HG03442 (cell line): Measurements from ENCODE around the gene USP20.
A peak's percentile ranks its signal among the peaks of the same experiment; 100 is the strongest.

Experiments
- ATAC-seq: cut with Tn5 transposase; IDR thresholded peaks from one replicate; pipeline ENCODE4 v1.9.1; 2021; ENCODE audit warnings: mild to moderate bottlenecking, moderate library complexity; ENCODE audit not compliant: unreplicated experiment

USP20 gene

GRCh38 chr9:129874261-129875101 is 39.2 kb downstream of the USP20 start:
- ATAC-seq: no peak

- no peak for ATAC-seq
These were observed 39.9 kb downstream of the USP20 start for GRCh38 chr9:129875181-129875611.

GRCh38 chr9:129875687-129876395 is 40.6 kb downstream of the USP20 start:
- no peak for ATAC-seq

DNA sequence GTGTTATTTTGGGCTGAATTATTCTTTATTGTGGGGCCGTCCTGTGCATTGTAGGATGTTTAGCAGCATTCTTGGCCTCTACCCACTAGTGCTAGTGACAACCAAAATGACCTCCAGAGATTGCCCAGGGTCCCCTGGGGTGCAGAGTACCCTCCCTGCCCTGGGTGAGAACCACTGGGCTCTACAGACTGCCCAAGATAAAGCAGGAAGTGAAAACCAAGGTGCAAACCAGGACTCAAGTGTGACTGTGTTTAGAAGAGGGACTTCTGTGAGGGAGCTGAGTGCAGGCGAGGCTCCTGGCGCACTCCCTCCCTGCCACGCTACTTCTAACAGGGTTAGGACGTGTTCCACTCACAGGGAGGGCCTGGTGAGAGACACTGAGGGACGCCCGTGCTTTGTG is 41.6 kb downstream of the USP20 start:
- ATAC-seq: no peak

DNA sequence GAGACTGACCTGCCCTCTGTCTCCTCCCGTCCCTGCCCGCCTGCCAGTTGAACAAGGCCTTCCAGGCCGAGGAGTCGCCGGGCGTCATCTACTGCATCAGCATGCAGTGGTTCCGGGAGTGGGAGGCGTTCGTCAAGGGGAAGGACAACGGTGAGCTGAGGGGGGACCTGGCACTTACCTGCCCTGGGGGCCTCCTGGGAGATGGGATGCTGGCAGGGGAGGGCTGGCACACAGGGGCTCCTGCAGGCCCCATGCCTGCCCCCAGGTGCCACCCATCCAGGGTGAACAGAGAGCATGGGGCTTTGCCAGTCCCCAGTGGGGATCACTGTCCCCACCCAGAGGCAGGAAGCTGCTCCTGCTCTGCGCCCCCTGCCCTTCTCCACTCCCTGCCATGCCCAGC is 43.0 kb downstream of the USP20 start:
- ATAC-seq: no peak

DNA sequence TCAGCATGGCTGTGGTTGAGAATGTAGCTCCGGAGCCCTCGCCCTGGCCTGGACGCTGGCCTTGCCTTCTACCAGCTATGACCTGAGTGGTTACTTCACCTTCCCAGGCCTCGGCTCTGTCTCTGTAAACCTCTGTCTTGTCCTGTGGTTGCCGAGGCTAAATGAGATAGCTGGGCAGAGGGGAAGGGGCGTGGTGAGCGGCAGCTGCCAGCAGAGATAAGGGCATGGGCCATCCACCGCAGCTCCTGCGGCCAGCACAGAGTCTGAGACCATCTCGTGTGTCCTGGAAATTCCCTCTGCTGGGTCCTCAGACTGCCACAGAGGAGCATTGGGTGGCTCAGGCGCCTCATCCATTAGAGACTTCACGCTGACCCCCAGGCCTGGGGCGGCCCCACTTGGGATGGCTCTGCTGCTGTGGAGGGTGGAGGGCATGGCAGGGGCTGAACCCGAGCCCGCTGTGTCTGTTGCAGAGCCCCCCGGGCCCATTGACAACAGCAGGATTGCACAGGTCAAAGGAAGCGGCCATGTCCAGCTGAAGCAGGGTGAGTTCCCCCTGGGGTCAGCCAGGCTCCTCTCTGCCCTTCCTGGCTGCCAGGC is 43.9 kb downstream of the USP20 start:
- ATAC-seq: no peak

- ATAC-seq: no peak
These were observed 44.9 kb downstream of the USP20 start for GRCh38 chr9:129879991-129880653.

DNA sequence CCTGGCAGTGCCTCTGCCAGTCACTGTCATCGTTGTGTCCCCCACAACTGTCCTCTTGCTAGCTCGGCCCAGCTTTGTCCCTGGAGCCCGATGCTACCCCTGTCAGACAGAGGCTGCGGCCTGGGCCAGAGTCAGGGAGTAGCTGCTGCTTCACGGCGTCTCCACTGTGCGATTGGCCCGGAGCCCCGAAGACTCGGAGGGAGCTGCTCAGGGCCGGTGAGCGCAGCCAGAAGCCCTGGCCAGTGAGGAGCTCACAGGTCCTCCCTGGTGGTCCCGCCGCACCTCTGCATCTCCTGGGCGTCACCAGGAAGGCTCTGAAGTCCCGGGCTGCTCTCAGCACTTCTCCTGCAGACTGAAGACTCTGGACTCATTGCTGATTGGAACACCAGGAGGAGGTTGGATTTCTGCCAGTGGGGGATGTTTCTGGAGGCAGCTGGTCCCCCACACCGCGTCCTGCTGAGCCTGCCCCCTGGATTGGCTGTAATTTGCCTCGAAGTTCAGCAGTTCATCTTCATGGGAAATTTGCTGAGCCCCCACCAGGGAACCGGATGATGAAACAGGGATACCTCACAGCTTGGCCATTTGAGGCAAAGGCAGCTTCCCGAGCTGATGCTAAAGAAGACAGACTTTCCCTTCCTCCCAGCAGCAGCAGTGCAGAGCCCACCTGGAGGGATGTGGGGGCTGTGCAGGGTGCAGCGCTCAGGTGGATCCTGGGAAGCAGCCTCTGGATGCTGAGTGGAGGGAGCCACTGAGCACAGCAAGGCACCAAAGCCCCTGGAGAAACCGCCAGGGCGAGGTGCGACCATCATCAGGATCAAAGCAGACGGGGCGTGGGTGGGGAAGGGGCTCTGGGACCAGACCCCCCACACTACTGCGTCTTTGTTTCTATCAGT is 45.6 kb downstream of the USP20 start:
- ATAC-seq: no peak

- ATAC-seq: no peak
These were observed 46.5 kb downstream of the USP20 start for GRCh38 chr9:129881547-129882324.

GRCh38 chr9:129884220-129885017 is 49.2 kb downstream of the USP20 start:
- peak; percentile 40 for ATAC-seq

DNA sequence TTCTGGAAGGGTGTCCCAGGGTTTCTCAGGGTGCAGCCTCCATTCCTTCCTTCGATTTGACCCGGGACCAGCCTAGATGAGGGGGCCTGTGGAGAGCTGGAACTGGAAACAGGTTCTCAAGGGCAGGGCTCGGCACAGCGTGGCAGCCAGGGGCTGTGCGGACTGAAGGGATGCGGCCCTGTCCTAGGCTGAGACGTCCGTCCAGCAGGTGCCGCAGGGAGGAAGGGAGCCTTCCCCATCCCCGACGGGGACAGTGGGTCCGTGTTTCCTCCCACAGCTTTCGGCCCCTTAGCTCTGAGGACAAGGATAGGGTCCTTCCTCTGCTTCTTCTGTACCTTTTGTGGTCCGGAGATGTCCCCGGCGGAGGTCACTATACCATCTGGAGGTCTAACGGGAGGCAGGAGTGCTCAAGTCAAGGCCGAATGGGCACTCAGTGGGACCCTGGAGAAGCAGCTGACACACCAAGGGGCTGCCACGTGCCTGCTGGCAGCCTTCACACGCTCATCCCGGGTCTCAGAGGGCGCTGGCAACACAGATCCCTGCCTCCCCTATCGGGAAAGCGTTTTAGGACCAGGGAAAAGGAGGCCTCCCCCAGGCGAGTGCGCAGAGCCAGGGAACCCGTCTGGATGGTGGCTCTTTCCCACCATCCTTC is 49.9 kb downstream of the USP20 start:
- ATAC-seq: no peak

DNA sequence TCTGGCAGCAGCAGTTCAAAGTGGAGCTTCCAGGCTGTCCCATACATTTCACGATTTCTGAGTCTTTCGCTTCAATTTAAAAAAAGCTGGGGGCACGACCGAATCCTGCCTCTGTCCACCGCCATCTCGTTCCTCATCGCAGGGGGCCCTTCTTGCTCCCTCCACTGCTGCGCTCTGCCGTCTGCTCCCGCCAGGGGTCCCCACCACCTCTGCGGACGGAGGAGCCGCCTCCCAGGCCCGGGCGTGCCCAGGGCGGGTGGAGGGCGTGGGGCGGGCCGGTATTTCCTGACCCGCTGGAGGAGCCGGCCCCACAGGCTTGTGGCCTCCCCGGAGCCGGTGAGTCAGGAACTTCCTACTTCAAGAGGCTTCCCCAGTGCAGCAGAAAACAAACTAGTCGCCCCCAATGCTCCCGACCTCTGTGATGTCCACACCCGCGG is 50.4 kb downstream of the USP20 start:
- peak; percentile 25 for ATAC-seq

DNA sequence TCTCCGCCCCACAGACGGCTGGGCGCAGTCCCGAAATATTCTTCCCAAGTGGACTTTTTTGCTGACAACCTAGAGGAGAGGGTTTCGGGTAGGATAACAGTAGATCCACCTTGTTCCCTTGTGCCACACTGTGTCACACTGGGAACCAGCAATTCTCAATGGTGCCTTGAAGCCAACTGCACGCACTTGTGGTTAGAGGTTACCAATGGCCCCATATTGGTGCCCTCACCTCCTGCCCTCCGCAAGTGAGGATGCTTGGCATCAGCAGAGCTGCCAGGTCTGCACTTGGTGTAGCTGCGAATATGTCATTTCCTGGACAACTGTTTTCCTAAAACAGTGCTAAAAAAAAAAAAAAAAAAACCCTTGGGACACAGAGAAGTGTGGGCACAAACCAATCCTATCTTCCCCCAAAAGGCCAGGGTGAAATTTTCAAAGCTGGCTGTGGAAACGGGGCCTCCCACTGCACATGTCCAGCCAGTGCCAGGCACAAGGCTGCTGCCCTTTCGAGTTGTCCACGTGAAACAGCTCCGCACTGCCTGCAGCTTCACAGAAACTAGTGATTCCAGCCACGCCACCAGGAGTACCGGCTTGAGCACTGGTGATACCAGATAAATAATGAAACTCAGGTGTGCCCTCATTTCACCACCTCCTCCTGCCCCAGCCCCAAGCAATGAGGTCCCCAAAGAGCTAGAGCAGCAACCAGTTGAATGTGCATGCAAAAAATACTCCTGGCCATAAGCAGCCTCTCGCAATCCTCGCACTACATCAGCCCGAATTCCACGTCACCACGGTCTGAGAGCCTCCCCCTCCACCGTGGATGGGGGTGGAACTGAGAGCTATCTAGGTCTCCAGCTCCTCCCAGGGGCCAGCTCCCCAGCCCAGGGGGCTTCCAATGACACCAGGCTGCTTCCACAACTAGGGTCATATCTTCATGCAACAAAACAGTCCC is 51.2 kb downstream of the USP20 start:
- ATAC-seq: no peak

DNA sequence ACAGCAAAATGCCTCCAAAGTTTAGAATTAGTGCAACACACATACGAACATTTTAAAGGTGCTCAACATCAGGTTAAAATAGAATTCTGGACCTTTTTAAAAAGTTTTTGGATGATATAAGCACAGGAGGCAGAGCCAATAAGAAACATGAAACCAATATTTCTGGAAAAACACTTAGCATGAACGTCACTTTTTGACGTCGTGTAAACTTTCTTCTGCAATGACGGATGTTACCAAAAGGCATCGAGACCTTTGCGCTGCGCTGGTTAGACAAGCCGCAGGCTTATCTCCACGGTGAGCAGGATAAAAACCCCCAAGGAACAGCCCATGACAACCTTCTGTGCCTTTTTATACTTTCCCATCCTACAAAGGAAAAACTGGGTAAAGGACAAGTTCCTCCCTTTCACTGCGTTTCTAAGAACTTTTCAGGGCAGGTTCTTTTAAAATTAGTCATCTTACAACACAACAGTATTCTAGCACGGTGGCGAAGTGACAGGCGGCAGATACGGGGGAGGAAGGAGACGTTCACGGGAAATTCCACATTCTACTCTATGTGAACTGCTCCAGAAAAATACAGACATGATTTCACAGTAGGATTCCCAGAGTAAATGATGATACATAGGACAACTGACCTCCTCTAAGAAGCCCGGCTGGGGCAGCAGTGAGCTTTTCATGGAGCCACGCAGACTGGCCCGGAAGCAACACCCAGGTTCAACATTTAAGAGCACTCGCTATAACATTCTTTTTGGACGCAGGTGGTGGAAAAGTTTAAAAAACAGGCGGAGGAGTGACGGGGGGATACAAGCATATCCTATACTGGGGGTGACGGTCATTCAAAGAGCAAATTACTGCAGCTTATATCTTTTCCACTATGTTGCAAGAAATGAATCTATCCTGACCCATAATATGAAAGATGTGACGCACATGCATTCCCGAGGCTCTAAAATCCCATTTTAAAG is 52.4 kb downstream of the USP20 start:
- ATAC-seq: no peak

DNA sequence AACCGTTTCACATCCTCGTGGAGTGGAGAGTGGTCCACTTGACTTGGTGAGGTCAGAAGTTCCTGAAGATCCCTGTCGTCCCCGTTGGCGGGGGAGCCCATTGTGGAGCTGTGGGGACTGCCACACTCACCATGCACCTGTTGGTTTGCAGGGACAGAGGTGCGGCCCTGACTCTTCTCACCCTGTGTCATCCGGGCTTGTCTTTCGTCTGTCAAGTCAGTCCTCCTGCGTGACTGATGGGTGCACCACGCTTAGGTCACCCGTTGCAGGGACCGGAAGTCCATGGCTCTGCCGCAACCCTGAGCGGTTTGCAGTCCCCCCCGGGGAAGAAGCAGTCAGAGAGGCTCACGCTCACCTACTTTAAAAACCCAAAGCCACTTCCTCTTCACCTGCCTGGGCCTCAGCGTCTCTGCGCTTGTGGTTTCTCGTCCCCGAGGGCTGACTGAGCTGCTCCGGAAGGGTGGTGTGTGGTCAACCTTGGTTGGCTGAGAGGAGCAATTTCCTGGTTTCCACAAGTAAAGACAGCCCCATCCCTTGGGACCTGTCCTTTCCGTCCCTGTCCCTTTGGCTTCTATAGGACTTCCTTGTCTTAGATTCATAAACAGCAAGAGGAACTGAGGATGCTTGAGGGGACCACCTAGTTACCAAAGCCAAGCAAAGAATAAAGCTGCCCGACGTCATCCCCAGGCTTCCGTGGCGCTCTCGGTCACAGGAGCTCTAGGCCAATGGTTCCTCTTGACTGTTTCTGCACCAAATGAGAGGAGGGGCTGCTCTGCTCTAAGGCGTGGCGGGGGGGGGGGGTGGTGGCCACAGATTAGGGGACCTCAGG is 53.2 kb downstream of the USP20 start:
- ATAC-seq: peak; percentile 54
